ENCODE data around the gene ATP9A. TPM values are rescaled to one million over a fixed set of nuclear protein-coding genes. Genes with fewer than 3 reads are reported as not detected.
A peak's percentile ranks its signal among the peaks of the same experiment; 100 is the strongest.

ATP9A gene
- total RNA-seq, 1 experiment from 2014 or later: 12.1 TPM

GRCh38 chr20:51563486-51564332 lies 204.5 kb downstream of the ATP9A start:
- Histone ChIP-seq H2BK15ac (ENCODE audit: low read depth, low read length) (no peak overlapping the region), H4K91ac (ENCODE audit: insufficient read length, low read depth, low read length) (no peak overlapping the region), H3K23me2 (ENCODE audit: insufficient read length, low read depth, low read length, poor library complexity, severe bottlenecking) (peaks cover 10% of the 10 kb centered on the region), H3K79me2 (ENCODE audit: insufficient read depth, low read length) (no peaks in the 10 kb centered on the region), H3K4ac (ENCODE audit: low read depth, low read length) (no peak overlapping the region), H2BK120ac (ENCODE audit: low read depth, low read length, poor library complexity, severe bottlenecking) (no peak overlapping the region), H3K23ac (ENCODE audit: insufficient read length, low read depth, low read length) (no peak overlapping the region), H3K4me2 (ENCODE audit: insufficient read depth, insufficient read length, low read length) (peak overlapping the region; percentile 61), H4K5ac (ENCODE audit: insufficient read length, low read depth, low read length) (no peak overlapping the region), H3K79me1 (ENCODE audit: insufficient read depth, low read depth, low read length, poor library complexity, severe bottlenecking) (no peaks in the 10 kb centered on the region), H2BK5ac (ENCODE audit: insufficient read length, low read length) (no peak overlapping the region), H4K20me1 (ENCODE audit: control insufficient read depth, insufficient read depth, insufficient read length) (no peaks in the 10 kb centered on the region), H2AFZ (ENCODE audit: low read length) (no peak overlapping the region), H4K8ac (replicated peaks; ENCODE audit: insufficient read length, low read depth, low read length) (no peak overlapping the region), H3K14ac (ENCODE audit: insufficient read depth, low read length) (peak overlapping the region; percentile 63; the same call in 1 of the 2 replicates), H3T11ph (ENCODE audit: low read length) (no peak overlapping the region), H3K9ac (ENCODE audit: extremely low read depth, insufficient read length, low read length) (no peak overlapping the region), H3K4me1 (ENCODE audit: insufficient read depth, low read length) (peaks cover 3% of the 10 kb centered on the region; the same call in 1 of the 2 replicates), H2BK12ac (ENCODE audit: insufficient read length, low read depth, low read length) (no peak overlapping the region), H3K56ac (ENCODE audit: insufficient read length, low read depth, low read length) (no peak overlapping the region), H3K27ac (ENCODE audit: insufficient read length, low read depth, low read length) (no peak overlapping the region), H2BK20ac (ENCODE audit: low read depth, low read length, poor library complexity, severe bottlenecking) (peak overlapping the region; percentile 28), H3K27me3 (ENCODE audit: insufficient read depth, low read length) (peaks cover 38% of the 10 kb centered on the region; the same call in 1 of the 2 replicates), H2AK5ac (ENCODE audit: insufficient read length, low read length) (no peak overlapping the region), H3K18ac (ENCODE audit: insufficient read length, low read depth, low read length) (peak overlapping the region; percentile 33), H3K9me3 (ENCODE audit: control insufficient read depth, low read depth, low read length) (no peaks in the 10 kb centered on the region)
- H3K27ac Mint-ChIP-seq: no peak overlapping the region
- peak; percentile 33; the same call in 2 of the 3 replicates for TF ChIP-seq CTCF (conservative IDR thresholded peaks at IDR 0.05)
- DNase-seq: peak; percentile 79
- H3K27me3 Mint-ChIP-seq (ENCODE audit: low read depth): peaks cover 91% of the 10 kb centered on the region
- peaks cover 0 to 2% of the 10 kb centered on the region in 2 experiments; a peak in 1 of 5 replicates for H3K9me3 Mint-ChIP-seq
- H3K4me1 Mint-ChIP-seq: peaks cover 17 to 27% of the 10 kb centered on the region in 2 experiments
- no peaks in the 10 kb centered on the region; a peak in 1 of 7 replicates for H3K36me3 Mint-ChIP-seq (ENCODE audit: insufficient read depth in 1 of 3, low read depth in 3 of 3)
- H3K4me3 Mint-ChIP-seq: peak overlapping the region; percentile 69 to 89
- no CpG with 5 or more reads among the region's 15 CpGs for WGBS (ENCODE audit: extremely low coverage, insufficient read length, low lambda C conversion rate)

Measured in H9 (cell line).